HG02938 (cell line): ENCODE data around the gene FGD2.

Experiments used
- ATAC-seq: cut with Tn5 transposase; IDR thresholded peaks from one replicate; pipeline ENCODE4 v1.9.1; 2021; ENCODE audit warnings: mild to moderate bottlenecking, moderate library complexity; ENCODE audit not compliant: unreplicated experiment

FGD2 gene

DNA sequence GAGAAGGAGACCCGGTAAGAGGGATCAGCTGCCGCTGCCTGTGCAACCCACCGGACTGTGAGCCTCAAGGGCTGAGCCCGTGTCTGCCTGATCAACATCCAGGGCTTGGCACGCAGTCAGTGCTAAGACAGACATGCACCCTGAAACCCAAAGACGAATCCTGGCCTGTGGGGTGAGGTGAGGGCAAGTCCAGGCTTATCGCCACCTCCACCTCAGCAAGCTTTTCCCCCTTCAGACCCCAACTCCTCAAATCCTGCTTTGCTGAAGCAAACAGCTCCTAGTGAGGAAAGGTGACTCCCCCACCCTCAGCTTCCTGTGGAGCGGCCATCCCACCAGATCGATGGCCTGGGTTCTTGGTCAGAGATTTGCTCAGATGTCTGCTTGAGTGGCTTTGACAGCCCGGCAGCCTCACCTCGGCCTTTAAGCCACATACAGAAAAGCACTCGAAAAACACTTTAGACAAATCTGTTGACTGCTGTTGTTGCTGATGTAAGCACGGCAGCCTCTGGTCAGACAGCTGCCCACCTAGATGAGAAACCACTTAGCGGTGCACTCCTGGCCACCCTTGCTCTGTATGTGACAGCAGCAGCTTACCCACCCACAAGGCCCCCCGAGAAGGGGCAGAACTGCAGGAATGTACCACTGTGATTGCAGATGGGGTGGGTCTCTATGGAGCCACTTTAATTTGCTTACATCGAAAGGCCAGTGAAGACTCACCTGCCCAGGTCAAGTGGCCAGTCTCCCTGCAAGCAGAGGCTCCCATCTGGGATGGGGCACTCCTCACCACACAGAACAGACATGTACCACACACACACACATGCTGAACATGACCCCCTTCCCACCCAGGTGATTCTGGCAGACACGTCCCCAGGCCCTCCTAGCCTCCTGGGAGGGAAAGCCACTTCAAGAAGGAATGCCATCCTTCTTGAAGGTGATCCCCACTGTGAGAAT lies 34.3 kb upstream of the FGD2 start:
- ATAC-seq, result no peak

DNA sequence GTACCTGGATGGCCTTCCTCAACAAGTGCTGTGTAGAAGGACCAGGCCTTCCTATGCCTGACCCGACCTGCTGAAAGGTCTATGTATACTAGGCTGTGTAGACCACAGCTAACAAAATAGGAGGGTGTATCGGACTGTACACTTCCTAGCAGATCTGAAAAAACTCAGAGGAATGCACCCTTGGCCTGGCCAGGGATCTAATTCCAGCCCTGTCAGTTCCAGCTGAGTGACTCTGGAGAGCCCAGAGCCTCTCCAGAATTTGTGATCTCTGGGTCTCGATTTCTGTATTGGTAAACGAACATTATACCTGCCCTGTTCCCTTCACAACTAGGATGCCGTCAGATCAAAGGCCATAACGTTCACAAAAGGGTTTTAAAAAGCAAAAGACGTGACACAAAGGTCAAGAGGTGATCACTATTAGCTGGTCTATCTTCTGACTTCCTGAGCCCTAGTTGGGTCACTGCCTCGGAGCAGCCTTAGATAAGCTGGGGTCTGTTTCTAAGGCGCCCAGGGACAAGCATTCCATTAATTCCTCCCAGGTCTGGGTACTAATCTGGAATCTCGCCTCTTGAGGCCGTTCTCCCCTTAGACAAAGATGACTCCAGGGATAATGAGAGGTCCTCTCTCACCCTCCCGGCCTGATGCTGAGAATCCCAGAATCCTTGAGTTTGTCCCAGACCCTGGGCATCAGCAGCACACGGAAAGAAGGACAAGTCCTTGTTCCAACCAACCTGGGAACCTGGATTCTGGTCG lies 33.4 kb upstream of the FGD2 start:
- ATAC-seq, result no peak

DNA sequence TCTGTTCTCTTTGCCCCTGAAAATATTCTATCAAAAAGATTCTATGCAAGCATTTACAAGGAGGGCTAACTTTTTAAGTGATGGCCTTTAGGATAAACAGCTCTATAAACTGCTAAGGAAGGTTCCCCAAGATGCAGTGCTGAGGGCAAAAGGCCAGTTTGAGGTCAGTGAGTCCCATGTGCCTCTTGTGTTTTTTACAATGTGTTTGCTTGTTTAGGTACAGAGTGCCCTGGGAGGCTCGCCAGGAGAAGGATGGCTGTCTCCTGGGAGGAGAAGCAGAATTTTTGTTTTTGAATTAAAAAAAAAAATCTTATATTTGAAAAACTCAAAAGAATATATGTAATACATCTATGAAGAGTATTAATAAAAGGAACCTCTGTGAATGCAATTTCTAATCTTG lies 32.3 kb upstream of the FGD2 start:
- ATAC-seq, result no peak

DNA sequence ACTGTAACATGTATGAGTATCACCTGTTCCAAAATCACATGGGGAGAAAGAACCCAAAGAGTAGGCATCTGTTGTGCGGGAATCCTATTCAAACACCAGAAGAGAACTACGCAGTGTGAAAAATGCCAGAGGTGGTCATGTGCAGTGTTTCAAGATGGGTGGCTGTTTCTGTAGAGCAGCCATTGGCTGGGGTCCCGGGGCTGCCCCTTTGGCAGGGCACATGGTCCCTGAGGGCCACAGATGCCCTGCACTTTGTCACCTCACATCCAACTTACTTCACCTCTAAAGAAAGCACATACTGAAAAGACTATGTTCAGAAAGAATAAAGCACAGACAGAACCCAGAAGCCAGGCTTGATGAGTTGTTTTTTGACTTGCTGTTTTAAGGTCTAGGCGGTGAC lies 31.8 kb upstream of the FGD2 start:
- ATAC-seq, result no peak

DNA sequence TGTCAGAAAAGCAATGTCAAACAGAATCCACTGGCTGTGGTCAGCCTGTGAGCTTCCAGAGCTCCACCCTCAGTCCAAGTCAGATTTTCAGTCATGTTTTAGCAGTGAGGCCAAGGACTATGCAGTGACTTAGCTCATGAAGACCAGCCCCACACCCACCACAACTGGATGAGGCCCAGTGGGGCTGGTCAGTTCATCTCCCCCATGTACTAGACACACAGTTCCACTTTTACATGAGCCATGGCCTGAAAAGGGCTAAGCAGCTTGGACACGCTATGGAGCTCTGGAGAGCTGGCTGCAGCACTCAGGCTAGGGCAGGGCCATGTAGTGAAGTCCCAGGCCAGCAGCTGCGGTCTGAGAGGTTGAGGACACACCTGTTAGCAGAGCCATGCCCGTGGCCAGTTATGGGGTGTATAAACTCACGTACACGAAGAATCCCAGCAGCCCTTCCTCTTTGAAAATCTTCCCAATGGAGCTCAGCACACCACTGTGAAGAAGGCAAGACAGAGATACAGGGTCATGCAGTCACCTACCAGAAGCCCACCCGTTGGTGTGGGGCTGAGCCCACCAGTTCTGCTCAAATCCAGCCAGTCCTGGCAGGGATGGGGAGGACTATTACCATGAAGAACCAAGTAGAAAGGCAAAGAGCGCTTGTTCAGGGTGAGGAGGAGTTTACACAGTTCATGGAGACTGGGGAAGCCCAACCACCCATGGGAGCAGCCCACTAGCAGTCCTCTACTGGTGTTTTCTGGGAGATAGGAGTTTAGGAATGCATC lies 30.0 kb upstream of the FGD2 start:
- ATAC-seq, result no peak

DNA sequence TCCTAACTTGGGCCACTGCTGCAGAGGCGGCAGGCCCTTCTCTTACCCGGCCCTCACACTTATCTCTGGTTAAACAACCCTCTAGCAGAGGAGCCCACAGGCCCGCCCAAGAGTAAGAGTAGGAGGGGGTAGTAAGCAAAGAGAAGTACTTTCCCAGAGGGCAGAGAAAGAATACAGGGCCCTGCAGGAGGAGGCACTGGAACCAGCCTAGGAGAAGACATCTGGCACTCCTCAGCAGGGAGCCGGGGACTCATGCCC lies 29.5 kb upstream of the FGD2 start:
- ATAC-seq, result no peak

DNA sequence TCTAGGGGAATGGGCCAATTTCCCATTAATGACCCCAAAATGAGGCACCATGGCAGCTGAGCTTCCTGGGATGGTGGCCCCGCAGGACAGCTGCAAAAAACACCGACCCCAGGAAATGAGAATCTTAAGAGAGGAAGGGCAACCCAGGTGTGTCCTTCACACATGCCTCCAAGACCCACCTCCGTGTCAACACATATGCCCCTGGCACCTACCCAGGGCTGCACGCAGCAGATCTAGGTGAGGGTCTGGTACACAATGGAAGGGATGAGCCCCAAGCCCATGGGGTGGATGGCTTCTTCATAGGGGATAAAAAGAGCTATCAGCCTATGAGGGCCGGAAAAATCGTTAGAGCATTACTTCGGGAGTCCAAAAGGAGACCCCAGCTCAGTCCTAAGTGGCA lies 28.9 kb upstream of the FGD2 start:
- no peak for ATAC-seq

DNA sequence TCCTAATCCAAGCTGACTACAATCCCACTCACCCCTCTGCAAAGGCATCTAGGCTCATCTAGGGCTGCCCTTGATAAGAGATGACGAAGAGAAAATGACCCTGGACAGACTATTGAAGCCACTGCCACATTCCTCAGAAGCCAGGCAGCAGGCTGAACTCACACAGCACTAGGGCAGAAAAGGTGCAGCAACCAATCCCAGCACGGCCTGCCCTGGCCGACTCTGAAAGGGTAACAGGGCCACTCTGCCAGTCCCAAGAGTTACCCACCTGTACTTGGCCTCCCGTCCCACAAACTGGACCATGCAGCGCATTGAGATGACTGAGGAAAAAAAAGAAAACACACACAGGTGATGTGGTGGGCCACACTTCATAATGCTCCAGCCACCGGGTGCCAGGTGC lies 28.5 kb upstream of the FGD2 start:
- no peak for ATAC-seq

DNA sequence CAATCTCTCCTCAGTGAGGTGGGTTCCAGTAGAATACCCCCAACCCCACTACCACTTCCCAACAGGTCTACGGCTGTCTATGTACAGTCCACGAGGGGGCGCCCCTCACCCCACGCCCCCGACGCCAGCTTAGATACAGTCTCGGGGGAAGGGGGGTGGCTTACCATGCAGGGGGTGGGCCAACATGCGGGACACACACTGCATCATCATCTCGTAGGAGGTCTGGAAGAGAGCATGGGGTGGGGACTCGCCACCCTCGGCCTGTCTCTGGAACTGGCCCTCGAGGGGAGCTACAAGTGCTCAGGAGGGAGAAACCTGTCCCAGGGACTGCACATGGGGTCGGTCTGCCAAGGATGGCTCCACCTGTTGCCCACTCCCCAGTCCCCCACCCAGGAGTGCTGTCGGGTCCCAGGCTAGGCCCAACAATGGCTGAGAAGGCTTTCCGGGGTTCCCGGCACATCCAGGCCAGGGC lies 27.9 kb upstream of the FGD2 start:
- no peak for ATAC-seq

DNA sequence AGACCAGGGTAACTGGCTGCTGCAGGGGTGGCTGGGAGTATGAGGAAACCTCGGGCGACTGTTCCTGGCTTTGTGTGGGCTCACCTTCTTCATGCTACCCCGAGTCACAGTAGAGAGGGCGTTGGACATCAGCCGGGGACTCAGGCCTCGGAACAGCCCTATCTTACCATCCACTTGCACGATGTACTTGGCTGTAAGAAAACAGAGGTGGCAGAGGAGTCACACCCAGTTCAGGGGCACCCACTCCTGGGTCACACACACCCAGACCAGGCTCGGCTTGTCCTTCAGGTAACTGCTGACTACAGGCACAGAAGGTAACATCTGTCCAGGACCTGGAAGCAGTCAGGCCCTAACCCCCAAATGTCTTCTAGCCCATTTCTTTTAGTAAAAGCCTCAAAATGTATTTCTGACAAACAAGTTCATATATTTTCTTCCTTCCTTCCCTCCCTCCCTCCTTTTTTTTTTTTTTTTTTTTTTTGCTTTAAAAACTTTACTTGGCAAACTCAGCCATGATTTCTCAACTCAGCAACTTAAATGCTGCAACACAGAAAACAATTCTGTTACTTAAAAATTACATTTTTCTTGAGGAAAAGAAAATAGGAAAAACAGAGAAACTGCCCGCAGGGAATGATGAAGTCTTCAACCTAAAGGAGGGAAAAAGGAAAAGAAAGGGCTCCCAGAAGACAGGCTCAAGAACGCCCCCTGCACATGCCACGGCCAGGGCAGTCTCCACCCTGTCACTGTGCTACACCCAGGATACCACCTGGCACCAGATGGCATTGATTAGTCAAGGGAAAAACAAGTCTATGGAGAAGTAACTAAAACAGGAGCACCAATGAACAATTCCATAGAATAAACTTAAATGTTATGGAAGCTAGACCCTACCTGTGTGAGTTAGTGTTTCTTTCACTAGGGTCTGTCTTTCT lies 26.8 kb upstream of the FGD2 start:
- ATAC-seq, result no peak

DNA sequence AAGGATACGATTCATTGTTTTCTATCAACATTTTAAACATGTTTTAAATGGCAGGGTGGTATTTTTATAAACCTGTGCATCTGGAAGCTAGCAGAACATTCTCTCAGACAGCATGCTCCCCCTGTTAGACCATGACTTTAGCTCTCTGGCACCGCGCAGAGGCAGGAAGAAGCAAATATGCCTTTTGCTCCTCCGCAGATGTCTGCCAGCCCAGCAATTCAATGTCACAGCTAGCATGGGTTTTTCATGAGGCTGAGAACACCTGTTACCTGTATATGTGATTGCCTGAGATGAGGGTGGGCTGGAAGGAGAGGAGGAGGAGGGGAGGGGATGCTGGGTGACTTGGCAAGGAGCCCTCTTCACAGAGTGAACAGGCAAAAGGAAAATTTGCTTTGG lies 26.1 kb upstream of the FGD2 start:
- no peak for ATAC-seq

DNA sequence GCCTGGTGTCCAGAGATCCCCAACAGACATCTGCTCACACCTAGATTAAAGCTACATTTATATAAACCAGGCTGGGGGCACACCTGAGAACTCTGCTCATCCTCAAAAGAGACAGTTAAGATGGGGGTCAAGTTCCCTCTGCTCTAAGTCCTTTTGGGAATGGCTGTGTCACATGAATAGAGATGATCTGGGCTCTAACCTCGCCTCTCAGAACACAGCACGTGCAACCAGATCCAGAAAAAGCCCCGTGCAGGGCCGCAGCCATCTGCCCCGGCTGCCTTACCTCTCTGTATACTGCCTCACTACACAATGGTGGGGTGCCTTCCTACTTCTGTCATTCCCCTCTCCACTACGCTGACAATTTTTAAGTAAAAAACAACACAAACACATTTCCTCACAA lies 25.3 kb upstream of the FGD2 start:
- ATAC-seq, result no peak

DNA sequence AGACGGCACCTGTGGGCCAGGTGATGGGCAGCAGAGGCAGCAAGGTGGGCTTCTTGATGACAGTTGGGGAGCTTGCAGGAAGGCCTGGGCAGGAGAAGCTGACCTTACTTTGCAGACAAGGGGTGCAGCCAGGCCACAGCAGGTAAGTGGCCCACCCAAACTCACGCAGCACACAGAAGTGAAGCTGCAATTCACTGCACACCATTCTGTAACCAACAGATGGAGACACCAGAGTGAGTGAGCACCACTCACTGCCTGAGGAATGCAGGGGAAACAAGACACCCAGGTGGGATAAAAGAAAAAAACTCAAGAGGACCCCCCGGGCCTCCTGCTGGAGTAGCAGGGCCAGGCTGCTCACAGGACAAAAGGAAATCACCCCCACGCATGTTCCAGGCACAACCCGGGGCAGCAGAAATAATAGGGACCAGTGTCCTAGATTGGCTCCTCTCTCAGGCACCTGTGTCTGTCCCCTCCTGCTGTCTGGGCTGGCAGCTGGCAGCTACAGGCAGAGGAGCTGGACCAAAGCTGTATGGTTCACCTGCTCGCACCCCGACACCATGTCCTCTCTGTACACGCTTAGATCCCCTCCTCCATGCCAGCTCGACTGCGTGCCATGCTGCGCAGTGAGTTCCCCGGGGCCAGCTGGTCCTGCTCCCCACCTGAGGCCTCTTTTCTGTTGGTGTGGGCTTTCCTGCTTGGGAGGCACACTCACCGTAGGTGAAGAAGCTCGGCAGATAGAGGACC lies 24.4 kb upstream of the FGD2 start:
- no peak for ATAC-seq

DNA sequence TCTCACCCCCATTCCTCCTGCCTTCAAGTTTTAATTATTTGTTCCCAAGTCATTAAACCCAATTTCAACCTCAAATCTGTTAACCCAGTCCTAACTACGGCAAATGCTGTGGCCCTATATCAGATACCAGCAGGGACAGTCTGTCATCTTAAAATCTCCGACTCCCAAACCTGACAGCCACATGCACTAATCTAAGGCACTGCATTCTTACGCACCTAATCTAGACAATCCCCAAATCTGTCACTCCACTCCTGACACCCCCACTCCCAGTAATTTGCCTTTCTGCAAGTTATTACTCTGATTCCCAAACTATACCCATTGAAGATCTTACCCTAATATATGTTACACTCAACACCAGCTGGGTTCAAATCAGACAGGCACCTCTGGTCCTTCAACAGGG lies 21.9 kb upstream of the FGD2 start:
- ATAC-seq, result no peak

DNA sequence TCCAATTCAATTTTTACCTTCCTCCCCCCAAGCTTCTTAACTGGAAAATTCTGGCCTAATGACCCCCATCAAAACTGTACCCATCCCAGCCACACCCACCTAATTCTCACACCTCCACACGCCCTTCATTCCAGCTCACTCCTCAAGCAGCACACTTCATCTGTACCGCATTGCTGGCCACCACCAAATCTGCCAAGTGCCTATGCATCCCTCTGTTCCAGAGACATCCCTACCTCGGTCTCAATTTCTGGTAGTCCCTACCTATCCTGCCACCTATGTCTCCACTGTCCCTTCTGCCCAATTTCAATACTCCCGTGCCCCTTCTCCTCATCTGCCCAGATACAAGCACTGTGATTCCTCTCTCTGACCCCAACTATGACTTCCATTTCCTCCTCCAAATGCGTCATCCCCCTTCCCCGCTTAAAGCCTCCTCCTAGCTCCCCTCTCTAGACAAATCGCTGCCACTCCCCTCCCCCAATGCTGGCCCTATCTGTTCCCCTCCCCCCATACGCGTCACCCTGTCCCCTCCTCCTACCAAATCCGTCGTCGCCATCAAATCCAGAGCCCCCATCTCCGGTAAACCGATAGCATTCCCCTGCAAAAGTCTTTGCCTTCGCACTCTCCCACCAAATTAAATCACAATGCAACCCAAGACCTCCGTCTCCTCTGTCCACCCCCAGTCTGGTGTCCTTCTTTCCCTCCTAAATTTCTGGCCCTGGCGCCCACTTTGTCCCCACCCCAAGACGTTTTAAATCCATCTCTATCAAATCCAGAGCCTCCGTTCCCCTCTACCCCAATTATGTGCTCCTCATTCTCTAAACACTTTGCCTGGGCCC lies 20.7 kb upstream of the FGD2 start:
- ATAC-seq, result no peak

DNA sequence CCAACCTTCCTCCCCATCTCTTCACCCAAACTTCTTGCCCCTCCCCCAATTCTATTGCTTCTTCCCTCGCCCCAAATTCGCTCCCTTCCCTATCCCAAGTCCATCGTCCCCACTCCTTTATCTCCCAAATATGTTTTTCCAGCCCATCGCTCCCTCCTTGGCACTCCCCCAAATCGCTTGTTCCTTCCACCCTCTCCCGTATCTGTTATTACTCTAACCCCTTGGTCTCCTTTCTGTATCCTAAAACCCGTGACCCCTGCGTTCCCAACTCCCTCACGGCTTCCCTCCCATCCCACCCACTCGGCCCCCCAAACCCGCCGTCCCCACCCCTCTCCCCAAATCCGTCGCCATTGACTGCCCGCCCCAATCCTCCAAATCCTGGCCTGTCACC lies 20.0 kb upstream of the FGD2 start:
- ATAC-seq, result no peak

DNA sequence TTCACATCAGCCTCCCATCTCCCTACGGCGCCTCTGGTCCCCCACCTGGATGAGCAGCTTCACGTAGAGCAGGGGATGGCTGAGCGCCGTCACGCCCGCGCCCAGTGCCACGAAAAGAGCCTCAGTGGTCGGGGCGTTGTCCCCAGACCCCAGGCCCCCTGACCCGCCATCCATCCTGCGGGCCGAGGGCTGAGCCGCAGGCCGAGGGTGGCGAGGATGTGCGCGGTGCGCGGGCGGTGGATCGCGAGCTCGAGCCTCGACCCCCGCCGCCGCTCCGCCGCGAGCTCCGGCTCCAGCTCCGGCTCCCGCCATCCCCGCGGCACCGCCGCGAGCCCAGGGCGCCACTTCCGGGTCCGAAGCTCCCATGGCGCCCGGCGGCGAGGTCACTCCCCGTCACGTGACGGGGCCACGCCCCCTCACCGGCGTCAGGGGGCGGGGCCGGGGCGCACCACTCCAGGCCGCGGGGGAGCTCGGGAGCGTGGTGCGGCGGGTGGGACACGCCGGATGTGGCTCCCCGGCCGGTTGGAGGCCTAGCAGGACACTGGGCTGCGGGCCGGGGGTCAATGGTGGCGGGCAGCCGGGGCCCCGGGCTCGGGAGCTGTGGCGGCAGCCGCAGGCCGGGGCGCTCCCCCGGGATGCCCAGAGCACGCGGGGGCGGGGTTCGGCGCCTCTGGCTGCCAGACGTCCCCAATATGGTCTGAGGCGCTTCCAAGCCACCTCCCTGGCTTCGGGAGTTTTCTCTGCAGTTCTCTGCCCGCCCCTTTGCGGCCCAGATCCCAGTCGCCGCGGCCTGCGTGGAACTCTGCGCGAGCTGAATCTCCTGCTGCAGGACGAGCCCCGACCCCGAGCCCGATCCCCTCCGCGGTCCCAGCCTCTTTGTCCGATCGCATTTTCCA lies 19.4 kb upstream of the FGD2 start, which contains the start of gene MTCH1:
MTCH1 (minus strand) TSS at position 389 of the 896 bp plus-strand sequence; CDS start at position 366, 23 bp downstream.
- ATAC-seq, result peak; percentile 75

DNA sequence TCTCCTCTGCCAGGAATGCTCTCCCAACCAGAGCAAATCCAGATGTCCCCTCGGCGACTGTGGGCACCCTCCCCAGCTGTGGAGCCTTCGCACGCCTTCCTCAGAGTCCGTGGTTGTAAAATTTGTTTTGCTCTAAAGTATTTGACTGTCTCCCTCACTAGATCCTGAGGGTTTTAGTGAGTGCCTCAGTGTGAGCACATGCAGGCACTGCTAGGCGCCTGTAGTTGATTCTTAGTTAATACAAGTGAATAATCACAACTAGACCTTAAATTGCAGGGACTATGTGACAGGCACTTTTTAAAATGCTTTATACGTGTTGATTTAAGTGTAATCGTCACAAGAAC lies 18.8 kb upstream of the FGD2 start:
- ATAC-seq, result peak; percentile 15
